IPS-NIHi11 (cell line): ENCODE measurements around the gene CAPZA3.
"Not testable (repeated sequence)": the region's sequence is repeated elsewhere in the genome, so short reads cannot be mapped to it uniquely, and the experiment has no call there.

Experiments used
- DNase-seq: peaks from one replicate; pipeline ENCODE4 v3.0.0; 2012; ENCODE audit warnings: mixed read lengths, low spot score

Gene CAPZA3

DNA sequence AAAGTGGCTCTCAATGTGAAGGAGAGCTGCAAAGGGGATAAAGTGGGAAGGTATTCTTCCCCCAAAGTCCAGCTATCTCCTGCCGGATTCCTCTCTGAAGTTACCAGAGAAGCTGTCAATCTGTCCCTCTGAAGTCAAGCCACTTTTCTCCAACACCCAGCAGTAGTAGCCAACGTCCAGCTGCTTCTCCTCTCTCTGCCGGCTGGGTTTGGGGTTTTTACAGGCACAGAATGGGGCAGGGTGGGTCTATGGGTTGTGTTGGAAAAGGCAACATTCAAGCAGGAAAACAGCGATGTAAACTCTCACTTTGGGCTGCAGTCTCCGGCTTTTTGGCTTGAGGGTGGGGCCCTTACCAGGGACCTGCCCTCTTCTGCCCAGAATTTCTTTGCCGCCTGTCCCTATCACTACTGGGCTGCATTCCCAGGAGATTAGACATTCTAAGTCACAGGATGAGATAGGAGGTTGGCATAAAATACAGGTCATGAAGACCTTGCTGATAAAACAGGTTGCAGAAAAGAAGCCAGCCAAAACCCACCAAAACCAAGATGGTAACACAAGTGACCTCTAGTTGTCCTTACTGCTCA, 16.3 kb downstream of the CAPZA3 start:
- DNase-seq: no peak

DNA sequence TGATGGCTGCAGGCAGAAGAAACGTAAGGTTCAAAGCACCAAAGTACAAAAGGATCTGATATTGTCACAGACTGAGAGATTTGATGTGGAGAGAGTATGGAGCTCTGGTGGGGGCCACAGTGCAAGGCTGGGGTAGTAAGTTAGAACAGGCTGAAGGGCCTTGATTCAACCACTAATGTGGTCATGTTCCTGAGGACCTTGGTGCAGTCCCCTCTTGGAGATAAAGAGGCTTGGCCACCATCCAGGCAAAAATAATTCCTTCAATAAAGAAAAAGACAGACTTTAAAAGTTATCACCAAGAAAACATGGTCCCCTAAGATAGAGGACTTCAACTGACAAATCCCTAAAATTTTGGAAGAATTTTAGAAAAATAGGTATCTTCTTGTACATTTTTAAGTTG, 17.4 kb downstream of the CAPZA3 start:
- DNase-seq: no peak

GRCh38 chr12:18766479-18766878, 28.6 kb downstream of the CAPZA3 start:
- DNase-seq: not testable (repeated sequence)

- DNase-seq: no peak
Measured at GRCh38 chr12:18782827-18783226, 44.9 kb downstream of the CAPZA3 start.

GRCh38 chr12:18785465-18785864, 47.5 kb downstream of the CAPZA3 start:
- DNase-seq: not testable (repeated sequence)
